Measurements from ENCODE around the gene RGL1. TPM values are rescaled to one million over a fixed set of nuclear protein-coding genes. Genes with fewer than 3 reads are reported as not detected.
A peak's percentile ranks its signal among the peaks of the same experiment; 100 is the strongest.

Gene RGL1
- total and polyA plus RNA-seq, 2 donors (not counting 3 experiments of a cell fraction or from before 2014, with no cell fraction given), result 19.8 to 35.3 TPM

DNA sequence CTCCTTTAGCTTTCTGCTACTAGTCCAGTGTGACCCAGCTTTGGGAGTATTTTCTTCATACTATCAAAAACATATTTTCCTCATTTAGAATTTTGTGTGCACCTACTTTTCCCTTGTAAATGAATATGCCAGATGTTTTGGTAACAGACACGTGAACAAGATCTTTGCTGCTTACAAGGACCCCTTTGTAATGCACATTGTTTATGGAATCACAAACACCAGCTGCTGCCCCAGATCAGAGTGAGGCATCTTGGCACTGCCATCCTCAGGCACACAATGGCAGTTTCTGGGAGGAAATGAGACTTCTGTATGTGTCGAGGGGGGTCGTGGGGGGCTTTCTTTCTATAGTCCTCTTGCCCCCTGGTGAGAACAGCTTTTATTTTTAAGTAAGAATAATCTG, 115.7 kb downstream of the RGL1 start:
- Histone ChIP-seq H3K9me1 (replicated peaks; ENCODE audit: control insufficient read depth, extremely low read depth, insufficient read depth, low read length) (no peaks in the 10 kb centered on the region), H3K27ac (ENCODE audit: insufficient read depth, low read depth, low read length) (no peak overlapping the region), H3K36me3 (ENCODE audit: control insufficient read depth in 2 of 2, extremely low read depth in 1 of 2, insufficient read depth in 2 of 2, low read length in 2 of 2) (peaks cover 5 to 26% of the 10 kb centered on the region in 2 experiments), H3K27me3 (ENCODE audit: control insufficient read depth in 2 of 2, insufficient read depth in 2 of 2, low read length in 2 of 2) (no peaks in the 10 kb centered on the region), H3K4me1 (ENCODE audit: control insufficient read depth, extremely low read depth, insufficient read depth, low read length) (peaks cover 9% of the 10 kb centered on the region), H4K20me1 (replicated peaks; ENCODE audit: control insufficient read depth, extremely low read depth, insufficient read depth, low read length) (no peaks in the 10 kb centered on the region), H3K4me2 (ENCODE audit: insufficient read depth, low read length) (no peak overlapping the region), H3K4me3 (replicated peaks in 1 of 3; ENCODE audit: insufficient read depth in 1 of 3, low read depth in 1 of 3, low read length in 3 of 3) (no peak overlapping the region), H3K9ac (replicated peaks; ENCODE audit: extremely low read depth, insufficient read depth, low read length) (no peak overlapping the region), H3K79me2 (ENCODE audit: control insufficient read depth, insufficient read depth, low read length) (no peaks in the 10 kb centered on the region), H2AFZ (ENCODE audit: low read depth, low read length) (no peak overlapping the region), H3K9me3 (replicated peaks; ENCODE audit: control insufficient read depth, insufficient read depth, low read length) (no peaks in the 10 kb centered on the region)
- no TSS peak for BruUV-seq (replicated peaks)
- FAIRE-seq (no peak), DNase-seq (ENCODE audit: low read depth, low spot score) (peak; percentile 34)
- ChIA-PET POLR2A (no interaction called here), CTCF (interaction anchor here (1.2 to 1.8 kb wide), 3 partner anchors 227 to 265 kb away, joined by 5 to 9 read pairs (median 6); no protein-coding TSS in a partner anchor)
- dilution Hi-C loops (cut with MboI; ENCODE audit: extremely low pct_ligation_motif_present, low sequenced_read_pairs), result no loop called here
- TF ChIP-seq FOS (IDR thresholded peaks at IDR 0.05; ENCODE audit: borderline replicate concordance, insufficient read depth, low read length) (no peak), POLR2AphosphoS5 (IDR thresholded peaks at IDR 0.05; ENCODE audit: insufficient read depth, low read depth, low read length) (no peak), MYC (IDR thresholded peaks at IDR 0.05; ENCODE audit: low read depth, low read length) (no peak), JUN (IDR thresholded peaks at IDR 0.05; ENCODE audit: borderline replicate concordance, insufficient read depth, insufficient read length, low read depth) (no peak)
- intact Hi-C loops (cut with micrococcal nuclease), result no loop called here

DNA sequence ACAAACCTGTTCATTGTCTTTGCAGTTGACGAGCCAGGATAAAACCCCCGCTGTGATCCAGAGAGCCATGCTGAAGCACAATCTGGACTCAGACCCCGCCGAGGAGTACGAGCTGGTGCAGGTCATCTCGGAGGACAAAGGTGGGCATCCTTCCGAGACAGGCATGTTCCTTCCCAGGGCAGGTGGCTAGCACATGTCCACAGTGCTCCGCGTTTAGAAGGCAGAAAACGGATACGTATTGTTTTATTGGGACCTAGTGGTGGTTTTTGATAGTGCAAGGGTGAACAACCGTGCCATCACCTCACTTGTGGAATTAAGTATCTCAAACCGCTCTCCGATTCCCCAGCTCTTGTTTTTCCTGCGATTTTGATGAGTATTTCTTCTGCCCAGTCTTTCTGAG, 117.3 kb downstream of the RGL1 start:
- Histone ChIP-seq H3K9ac (replicated peaks; ENCODE audit: extremely low read depth, insufficient read depth, low read length) (no peak overlapping the region), H3K9me1 (replicated peaks; ENCODE audit: control insufficient read depth, extremely low read depth, insufficient read depth, low read length) (no peaks in the 10 kb centered on the region), H3K4me1 (ENCODE audit: control insufficient read depth, extremely low read depth, insufficient read depth, low read length) (no peaks in the 10 kb centered on the region), H3K9me3 (replicated peaks; ENCODE audit: control insufficient read depth, insufficient read depth, low read length) (no peaks in the 10 kb centered on the region), H3K4me3 (replicated peaks in 1 of 3; ENCODE audit: insufficient read depth in 1 of 3, low read depth in 1 of 3, low read length in 3 of 3) (no peak overlapping the region), H3K27me3 (ENCODE audit: control insufficient read depth in 2 of 2, insufficient read depth in 2 of 2, low read length in 2 of 2) (no peaks in the 10 kb centered on the region), H2AFZ (ENCODE audit: low read depth, low read length) (no peak overlapping the region), H3K4me2 (ENCODE audit: insufficient read depth, low read length) (no peak overlapping the region), H4K20me1 (replicated peaks; ENCODE audit: control insufficient read depth, extremely low read depth, insufficient read depth, low read length) (no peaks in the 10 kb centered on the region), H3K36me3 (ENCODE audit: control insufficient read depth in 2 of 2, extremely low read depth in 1 of 2, insufficient read depth in 2 of 2, low read length in 2 of 2) (peaks cover 10 to 35% of the 10 kb centered on the region in 2 experiments), H3K27ac (ENCODE audit: insufficient read depth, low read depth, low read length) (no peak overlapping the region), H3K79me2 (ENCODE audit: control insufficient read depth, insufficient read depth, low read length) (no peaks in the 10 kb centered on the region)
- TF ChIP-seq EZH2 (IDR thresholded peaks at IDR 0.05; ENCODE audit: borderline replicate concordance, low read depth, low read length, severe bottlenecking) (no peak), POLR2AphosphoS5 (IDR thresholded peaks at IDR 0.05; ENCODE audit: insufficient read depth, low read depth, low read length) (no peak), GATA2 (IDR thresholded peaks at IDR 0.05; ENCODE audit: insufficient read depth, insufficient read length, low read depth, low read length) (no peak), POLR2A (IDR thresholded peaks at IDR 0.05; ENCODE audit: low read depth, low read length) (no peak), MYC (IDR thresholded peaks at IDR 0.05; ENCODE audit: low read depth, low read length) (no peak), FOS (IDR thresholded peaks at IDR 0.05; ENCODE audit: borderline replicate concordance, insufficient read depth, low read length) (no peak), JUN (IDR thresholded peaks at IDR 0.05; ENCODE audit: borderline replicate concordance, insufficient read depth, insufficient read length, low read depth) (no peak)
- TF ChIP-seq, protein P1, sequence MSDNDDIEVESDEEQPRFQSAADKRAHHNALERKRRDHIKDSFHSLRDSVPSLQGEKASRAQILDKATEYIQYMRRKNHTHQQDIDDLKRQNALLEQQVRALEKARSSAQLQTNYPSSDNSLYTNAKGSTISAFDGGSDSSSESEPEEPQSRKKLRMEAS (IDR thresholded peaks at IDR 0.05; ENCODE audit: insufficient read depth, insufficient read length), result no peak
- TF ChIP-seq, protein P2, sequence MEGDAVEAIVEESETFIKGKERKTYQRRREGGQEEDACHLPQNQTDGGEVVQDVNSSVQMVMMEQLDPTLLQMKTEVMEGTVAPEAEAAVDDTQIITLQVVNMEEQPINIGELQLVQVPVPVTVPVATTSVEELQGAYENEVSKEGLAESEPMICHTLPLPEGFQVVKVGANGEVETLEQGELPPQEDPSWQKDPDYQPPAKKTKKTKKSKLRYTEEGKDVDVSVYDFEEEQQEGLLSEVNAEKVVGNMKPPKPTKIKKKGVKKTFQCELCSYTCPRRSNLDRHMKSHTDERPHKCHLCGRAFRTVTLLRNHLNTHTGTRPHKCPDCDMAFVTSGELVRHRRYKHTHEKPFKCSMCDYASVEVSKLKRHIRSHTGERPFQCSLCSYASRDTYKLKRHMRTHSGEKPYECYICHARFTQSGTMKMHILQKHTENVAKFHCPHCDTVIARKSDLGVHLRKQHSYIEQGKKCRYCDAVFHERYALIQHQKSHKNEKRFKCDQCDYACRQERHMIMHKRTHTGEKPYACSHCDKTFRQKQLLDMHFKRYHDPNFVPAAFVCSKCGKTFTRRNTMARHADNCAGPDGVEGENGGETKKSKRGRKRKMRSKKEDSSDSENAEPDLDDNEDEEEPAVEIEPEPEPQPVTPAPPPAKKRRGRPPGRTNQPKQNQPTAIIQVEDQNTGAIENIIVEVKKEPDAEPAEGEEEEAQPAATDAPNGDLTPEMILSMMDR (IDR thresholded peaks at IDR 0.05; ENCODE audit: extremely low read depth in 1 of 2, insufficient read depth in 1 of 2, low read depth in 1 of 2, low read length in 2 of 2), result no peak
- BruUV-seq (replicated peaks), result no TSS peak
- dilution Hi-C loops (cut with MboI; ENCODE audit: extremely low pct_ligation_motif_present, low sequenced_read_pairs) (no loop called here), intact Hi-C loops (cut with micrococcal nuclease) (no loop called here)
- FAIRE-seq (no peak), DNase-seq (ENCODE audit: low read depth, low spot score) (no peak)
- ChIA-PET POLR2A (no interaction called here), CTCF (no interaction called here)

All from endothelial cell of umbilical vein (primary cell).